ENCODE data around the gene JUNB.

The JUNB gene

DNA sequence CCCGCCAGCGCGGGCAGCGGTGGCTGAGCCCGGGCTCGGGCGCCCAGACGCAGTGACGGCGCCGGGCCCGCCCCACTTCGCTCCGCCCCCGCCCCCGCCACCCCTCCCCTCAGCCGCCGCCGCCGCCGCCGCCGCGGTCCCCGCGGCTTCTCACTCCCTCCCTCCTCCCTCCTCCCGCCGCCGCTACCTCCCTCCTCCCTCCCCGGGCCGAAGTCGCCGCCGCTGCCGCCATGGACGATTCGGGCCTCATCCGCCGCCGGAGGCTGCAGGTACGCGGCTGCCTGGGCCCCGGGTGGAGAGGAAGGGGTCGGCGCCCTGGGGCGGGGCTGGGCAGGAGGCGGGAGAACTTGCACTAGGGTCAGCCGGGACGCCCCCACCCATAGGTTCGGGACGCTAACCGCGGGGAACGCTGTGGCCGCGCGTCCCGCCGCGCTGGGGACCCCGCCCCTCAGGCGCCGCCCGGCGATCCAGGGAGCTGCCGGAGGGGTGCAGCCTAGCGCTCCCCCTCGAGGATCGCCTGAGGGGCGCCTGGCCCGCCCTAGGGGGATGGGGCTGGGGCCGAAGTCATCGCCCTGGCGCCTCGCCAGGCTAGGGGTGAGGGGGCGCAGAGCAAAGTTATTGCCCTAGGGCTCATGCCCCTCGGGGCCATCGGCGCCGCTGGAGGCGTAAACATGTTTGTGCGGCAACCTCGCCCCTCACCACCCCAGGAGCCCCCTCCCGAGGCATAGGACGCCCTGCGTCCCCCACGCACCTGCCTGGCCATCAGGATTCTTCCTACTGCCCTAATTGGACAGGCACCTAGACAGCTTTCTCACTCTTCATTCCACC is 42.7 kb downstream of the JUNB start:
- peaks cover 75% of the 10 kb centered on the region for H3K27me3 Mint-ChIP-seq (ENCODE audit: low read depth)
- H3K4me3 Mint-ChIP-seq, result peak overlapping the region; percentile 61
- H3K27ac Mint-ChIP-seq, result peak overlapping the region; percentile 23
- H3K9me3 Mint-ChIP-seq, result no peaks in the 10 kb centered on the region
- no peaks in the 10 kb centered on the region for H3K36me3 Mint-ChIP-seq (ENCODE audit: low read depth)
- peaks cover 14% of the 10 kb centered on the region for H3K4me1 Mint-ChIP-seq (ENCODE audit: low read depth)

DNA sequence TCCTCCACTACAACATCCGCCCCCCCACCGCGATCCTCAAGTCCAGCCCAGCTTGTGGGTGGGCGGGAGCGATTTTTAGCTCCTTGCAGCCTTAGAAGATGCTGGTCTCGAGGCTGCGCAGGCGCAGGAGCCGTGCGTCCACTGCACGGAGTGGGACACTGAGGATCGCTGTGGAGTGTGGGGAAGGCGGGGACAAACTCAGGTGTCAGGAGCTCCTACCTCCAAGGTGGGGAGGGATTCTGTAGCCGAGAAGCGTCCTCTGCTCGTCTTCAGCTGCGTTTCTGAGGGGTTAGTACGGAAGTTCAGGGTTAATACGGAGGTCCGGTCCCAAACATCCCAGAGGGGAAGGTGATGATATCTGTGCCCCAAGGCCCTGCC is 43.3 kb downstream of the JUNB start, which contains the start of gene RTBDN:
RTBDN (minus strand) TSS at position 14 of the 378 bp plus-strand sequence. CDS start 4,600 bp downstream, outside the sequence.
- Mint-ChIP-seq H3K27ac (peak within 1 kb of the TSS; percentile 23), H3K4me1 (ENCODE audit: low read depth) (peaks cover 20% of the 10 kb centered on the region)

GRCh38 chr19:12834976-12835757 is 43.9 kb downstream of the JUNB start:
- no peak overlapping the region for H3K4me3 Mint-ChIP-seq
- H3K9me3 Mint-ChIP-seq, result no peaks in the 10 kb centered on the region
- H3K27me3 Mint-ChIP-seq (ENCODE audit: low read depth), result peaks cover 78% of the 10 kb centered on the region
- H3K36me3 Mint-ChIP-seq (ENCODE audit: low read depth), result no peaks in the 10 kb centered on the region
- H3K27ac Mint-ChIP-seq, result peak overlapping the region; percentile 23
- H3K4me1 Mint-ChIP-seq (ENCODE audit: low read depth), result peaks cover 21% of the 10 kb centered on the region

More for the DNA sequence above, 43.3 kb downstream of the JUNB start, which contains the start of gene RTBDN:
- H3K4me3 Mint-ChIP-seq, result peak within 1 kb of the TSS; percentile 61
- no peaks in the 10 kb centered on the region for H3K9me3 Mint-ChIP-seq
- H3K27me3 Mint-ChIP-seq (ENCODE audit: low read depth), result peaks cover 79% of the 10 kb centered on the region
- H3K36me3 Mint-ChIP-seq (ENCODE audit: low read depth), result no peaks in the 10 kb centered on the region

DNA sequence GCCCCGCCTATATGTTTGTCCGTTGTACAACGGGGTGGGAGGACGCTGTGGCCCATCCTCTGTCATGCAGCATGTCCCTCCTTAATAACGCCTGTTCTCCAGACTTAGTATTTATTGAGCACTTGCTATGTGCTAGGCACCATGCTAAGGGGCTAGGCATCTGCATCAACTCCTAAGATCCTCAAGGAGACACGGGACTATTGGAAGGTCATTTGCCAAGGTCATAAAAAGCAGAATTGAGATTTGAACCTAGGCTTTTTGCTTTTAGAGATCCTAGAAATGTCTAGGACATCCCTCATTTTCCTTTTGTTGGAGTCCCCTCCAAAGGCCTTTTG is 45.2 kb downstream of the JUNB start:
- Mint-ChIP-seq H3K36me3 (ENCODE audit: low read depth) (no peaks in the 10 kb centered on the region), H3K4me1 (ENCODE audit: low read depth) (peaks cover 30% of the 10 kb centered on the region), H3K27ac (no peak overlapping the region), H3K9me3 (no peaks in the 10 kb centered on the region), H3K4me3 (no peak overlapping the region), H3K27me3 (ENCODE audit: low read depth) (peaks cover 79% of the 10 kb centered on the region)

- no peak overlapping the region for H3K4me3 Mint-ChIP-seq
- peaks cover 32% of the 10 kb centered on the region for H3K4me1 Mint-ChIP-seq (ENCODE audit: low read depth)
- no peaks in the 10 kb centered on the region for H3K36me3 Mint-ChIP-seq (ENCODE audit: low read depth)
- H3K9me3 Mint-ChIP-seq, result no peaks in the 10 kb centered on the region
- H3K27ac Mint-ChIP-seq, result no peak overlapping the region
- peaks cover 78% of the 10 kb centered on the region for H3K27me3 Mint-ChIP-seq (ENCODE audit: low read depth)
Measured at GRCh38 chr19:12837225-12837624, 45.9 kb downstream of the JUNB start.

DNA sequence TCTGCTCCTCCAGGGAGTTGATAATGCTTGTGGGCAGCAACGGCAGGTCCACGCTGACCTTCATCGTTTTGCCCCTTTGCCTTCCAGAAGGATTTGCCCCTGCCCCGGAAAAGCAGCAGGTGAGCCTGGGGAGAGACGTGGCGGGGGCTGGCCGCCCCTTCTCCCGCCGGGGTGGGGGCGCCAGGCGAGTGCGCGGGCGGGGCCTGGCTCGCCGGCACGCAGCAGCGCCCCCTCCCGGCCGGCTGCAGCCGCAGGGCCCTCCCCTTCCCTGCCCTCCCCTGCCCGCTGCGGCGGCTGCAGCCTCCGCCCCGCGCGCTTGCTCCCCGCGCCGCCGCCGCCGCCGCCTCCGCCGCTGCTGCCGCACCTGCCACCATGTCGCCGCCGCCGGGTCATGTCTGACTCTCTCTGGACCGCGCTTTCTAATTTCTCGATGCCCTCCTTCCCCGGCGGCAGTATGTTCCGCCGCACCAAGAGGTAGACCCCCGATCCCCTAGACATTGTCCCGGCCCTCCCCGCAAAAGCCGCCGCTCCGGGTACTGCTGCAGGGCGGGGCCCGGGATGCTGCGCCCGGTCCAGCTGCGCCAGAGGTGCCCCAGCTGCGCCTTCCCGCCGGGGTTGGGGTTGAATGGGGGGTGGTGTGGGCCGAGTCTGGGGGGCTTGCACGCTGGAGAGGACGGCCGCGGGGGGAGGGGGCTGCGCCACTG is 47.0 kb downstream of the JUNB start, which contains the start of gene MAST1:
MAST1 (plus strand) TSS at position 334 of the 704 bp plus-strand sequence; CDS start at position 392, 58 bp downstream.
- H3K4me3 Mint-ChIP-seq, result peak within 1 kb of the TSS; percentile 60
- H3K9me3 Mint-ChIP-seq, result no peaks in the 10 kb centered on the region
- H3K4me1 Mint-ChIP-seq (ENCODE audit: low read depth), result peaks cover 27% of the 10 kb centered on the region
- H3K36me3 Mint-ChIP-seq (ENCODE audit: low read depth), result no peaks in the 10 kb centered on the region
- H3K27me3 Mint-ChIP-seq (ENCODE audit: low read depth), result peaks cover 70% of the 10 kb centered on the region
- H3K27ac Mint-ChIP-seq, result no peak within 1 kb of the TSS

GRCh38 chr19:12838886-12839756 is 47.8 kb downstream of the JUNB start:
- Mint-ChIP-seq H3K4me3 (peak overlapping the region; percentile 60), H3K9me3 (no peaks in the 10 kb centered on the region), H3K27ac (peak overlapping the region; percentile 23), H3K27me3 (ENCODE audit: low read depth) (peaks cover 69% of the 10 kb centered on the region), H3K36me3 (ENCODE audit: low read depth) (no peaks in the 10 kb centered on the region), H3K4me1 (ENCODE audit: low read depth) (peaks cover 26% of the 10 kb centered on the region)

GRCh38 chr19:12840091-12841079 is 49.1 kb downstream of the JUNB start:
- no peaks in the 10 kb centered on the region for H3K36me3 Mint-ChIP-seq (ENCODE audit: low read depth)
- H3K9me3 Mint-ChIP-seq, result no peaks in the 10 kb centered on the region
- H3K4me1 Mint-ChIP-seq (ENCODE audit: low read depth), result peaks cover 23% of the 10 kb centered on the region
- H3K27me3 Mint-ChIP-seq (ENCODE audit: low read depth), result peaks cover 63% of the 10 kb centered on the region
- H3K27ac Mint-ChIP-seq, result no peak overlapping the region
- peak overlapping the region; percentile 53 for H3K4me3 Mint-ChIP-seq

GRCh38 chr19:12841094-12841493 is 49.8 kb downstream of the JUNB start:
- H3K4me1 Mint-ChIP-seq (ENCODE audit: low read depth), result peaks cover 23% of the 10 kb centered on the region
- no peaks in the 10 kb centered on the region for H3K36me3 Mint-ChIP-seq (ENCODE audit: low read depth)
- no peak overlapping the region for H3K27ac Mint-ChIP-seq

DNA sequence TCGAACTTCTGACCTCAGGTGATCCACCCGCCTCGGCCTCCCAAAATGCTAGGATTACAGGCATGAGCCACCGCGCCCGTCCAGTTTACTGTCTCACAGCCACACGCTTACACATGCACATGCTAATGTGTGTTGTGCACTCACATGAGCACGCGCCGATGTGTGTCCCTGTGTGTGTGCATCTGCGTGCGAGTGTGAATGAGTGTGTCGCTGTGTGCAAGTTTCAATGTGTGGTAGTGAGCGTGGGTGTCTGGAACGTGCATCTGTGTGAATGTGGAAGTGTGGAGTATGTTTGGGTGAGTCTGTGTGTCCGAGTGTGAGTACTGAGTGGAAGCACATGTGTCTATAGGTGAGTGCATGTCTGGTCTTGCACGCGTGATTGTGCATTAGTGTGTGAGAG is 51.2 kb downstream of the JUNB start:
- Mint-ChIP-seq H3K4me3 (no peak overlapping the region), H3K27me3 (ENCODE audit: low read depth) (peaks cover 43% of the 10 kb centered on the region), H3K27ac (no peak overlapping the region), H3K9me3 (no peaks in the 10 kb centered on the region), H3K4me1 (ENCODE audit: low read depth) (peaks cover 23% of the 10 kb centered on the region), H3K36me3 (ENCODE audit: low read depth) (no peaks in the 10 kb centered on the region)

More at GRCh38 chr19:12841094-12841493, 49.8 kb downstream of the JUNB start:
- H3K4me3 Mint-ChIP-seq, result peak overlapping the region; percentile 53
- no peaks in the 10 kb centered on the region for H3K9me3 Mint-ChIP-seq
- H3K27me3 Mint-ChIP-seq (ENCODE audit: low read depth), result peaks cover 56% of the 10 kb centered on the region
